Adrenal gland (tissue), 12 donors: ENCODE measurements around the gene XPC. TPM values are rescaled to one million over a fixed set of nuclear protein-coding genes. Genes with fewer than 3 reads are reported as not detected.

ENCODE experiments used
- DNase-seq, 7 donors: peaks; one replicate each; pipeline ENCODE4 v3.0.0-alpha.2; 2019 to 2020
- H3K27ac ChIP-seq, 5 donors: fragments of 200-600 bp; sonication (generic) in 4 of 5; 1 replicate in 3 of 5; 2 replicates in 2 of 5; pipeline versions ENCODE4 v1.5.1 to v1.8.0; 2016 to 2020; ENCODE audit warnings: mild to moderate bottlenecking in 1 of 5
- H3K27me3 ChIP-seq: fragments of 200-600 bp; 2 replicates; pipeline ENCODE4 v1.8.0; 2021
- H3K36me3 ChIP-seq, 2 donors: fragments of 200-600 bp; replicated peaks in 1 of 2; 1 replicate in 1 of 2; 2 replicates in 1 of 2; pipeline versions ENCODE4 v1.5.1 to v1.8.0; 2018 to 2022
- H3K4me1 ChIP-seq, 2 donors: fragments of 200-600 bp; replicated peaks in 1 of 2; 1 replicate in 1 of 2; 2 replicates in 1 of 2; pipeline versions ENCODE4 v1.5.1 to v1.8.0; 2018 to 2021
- H3K4me3 ChIP-seq, 4 donors: fragments of 200-600 bp; sonication (generic) in 3 of 4; one replicate each; pipeline ENCODE4 v1.5.1; 2016 to 2018
- H3K9me3 ChIP-seq, 3 donors: fragments of 200-600 bp; sonication (generic) in 1 of 3; replicated peaks in 1 of 3; 1 replicate in 2 of 3; 2 replicates in 1 of 3; pipeline versions ENCODE4 v1.5.1 to v1.8.0; 2016 to 2021
- POLR2A ChIP-seq, 2 donors: fragments of 450-650 bp; IDR thresholded peaks; one replicate each; pipeline ENCODE4 v1.6.1; 2017; ENCODE audit warnings: antibody characterized with exemption in 2 of 2, mild to moderate bottlenecking in 2 of 2, moderate library complexity in 1 of 2
- whole genome bisulfite sequencing, 4 donors: extraction: QIAGEN DNeasy Blood & Tissue Kit in 2 of 4; methylation state at CpG; one replicate each; pipeline versions ENCODE4 v1.1.5 to v1.1.7; 2013 to 2017; 5-methylcytosine and 5-hydroxymethylcytosine counted together
- intact Hi-C, 2 donors: fragments of 100-400 bp; cut with DNase I; formaldehyde crosslinking; loops; one replicate each; pipeline versions ENCODE4 v1.14.1 to v1.15.0; 2022 to 2023
- polyA plus RNA-seq, 3 donors: library from polyadenylated mRNA; stranded (reverse); fragments of 200-250 nt in 2 of 3; fragments of 350-450 nt in 1 of 3; fragmentation: Illumina TruSeq in 1 of 3; extraction: RNeasy Lipid Tissue Mini Kit (QIAGEN cat#74804) in 1 of 3; gene quantifications; one replicate each; pipeline ENCODE4 v1.2.3, GENCODE V29; 2013 to 2014
- total RNA-seq, 9 donors: library from RNA; depleted of rRNA in 4 of 9; stranded (reverse); fragments of >200 nt in 4 of 9; fragments of 120-200 nt in 1 of 9; fragmentation: NEBNext Ultra II Directional in 1 of 9; extraction: Animal tissue kit (Norgen Biotek cat#: 25700) in 1 of 9; gene quantifications; one replicate each; pipeline versions ENCODE4 v1.1.0 to v1.2.4, GENCODE V29; 2013 to 2023
- TF ChIP-seq, protein P1 (sequence below), 6 experiments: fragments of 450-650 bp in 4 of 6; fragments of 200-600 bp in 2 of 6; sonication (generic) in 1 of 6; IDR thresholded peaks; 1 replicate in 5 of 6; 2 replicates in 1 of 6; pipeline versions ENCODE4 v1.5.1 to v1.8.0; 2016 to 2021; ENCODE audit warnings: antibody characterized with exemption in 6 of 6, mild to moderate bottlenecking in 2 of 6, moderate library complexity in 1 of 6
- donor health status: healthy with polysubstance abuse.
- donor health status: Bipolar disorder and iron deficiency.
- donor health status: DM: yes; HTN: yes; CAD: no.
- donor health status: DM: no; HTN: no; CAD: no.
- donor health status: DM: no; HTN: no; CAD: no.
- donor health status: DM: yes; HTN: yes; CAD: no.

The XPC gene
- total and polyA plus RNA-seq, 12 donors = 15.6 to 66.5 (median 31.4) TPM

DNA sequence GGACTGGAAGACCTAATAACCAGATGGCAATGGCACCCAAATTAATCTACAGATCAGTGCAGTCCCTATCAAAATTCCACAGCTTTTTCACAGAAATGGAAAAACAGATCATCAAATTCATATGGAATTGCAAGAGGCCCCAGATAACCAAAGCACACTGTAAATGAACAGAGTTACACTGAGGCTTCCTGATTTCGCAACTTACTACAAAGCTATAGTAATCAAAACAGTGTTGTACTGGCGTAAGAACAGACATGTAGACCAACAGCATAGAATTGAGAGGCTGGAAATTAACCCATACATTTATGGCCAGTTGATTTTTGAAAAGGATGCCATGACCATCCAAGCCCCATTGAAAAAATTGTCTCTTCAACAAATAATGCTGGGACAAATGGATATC lies 16.2 kb downstream of the XPC start:
- H3K36me3 ChIP-seq = peaks cover 0 to 96% of the 10 kb centered on the region in 2 donors
- H3K27me3 ChIP-seq = no peaks in the 10 kb centered on the region
- no peak overlapping the region for H3K27ac ChIP-seq

DNA sequence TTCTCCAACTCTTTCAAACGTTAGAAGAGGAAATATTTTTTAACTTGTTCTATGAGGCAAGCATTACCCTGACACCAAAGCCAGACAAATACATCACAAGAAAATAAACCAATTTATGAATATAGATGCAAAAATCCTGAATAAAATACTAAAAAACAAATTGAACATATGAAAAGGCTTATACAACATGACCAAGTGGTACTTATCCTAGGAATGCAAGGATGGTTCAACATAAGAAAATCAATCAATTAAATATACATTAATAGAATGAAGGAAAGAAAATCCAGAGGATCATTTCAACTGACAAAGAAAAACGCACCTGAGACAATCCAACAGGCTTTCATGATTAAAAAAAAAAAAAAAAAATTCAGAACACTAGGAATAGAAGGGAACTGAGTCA lies 17.1 kb downstream of the XPC start:
- TF ChIP-seq, protein P1, sequence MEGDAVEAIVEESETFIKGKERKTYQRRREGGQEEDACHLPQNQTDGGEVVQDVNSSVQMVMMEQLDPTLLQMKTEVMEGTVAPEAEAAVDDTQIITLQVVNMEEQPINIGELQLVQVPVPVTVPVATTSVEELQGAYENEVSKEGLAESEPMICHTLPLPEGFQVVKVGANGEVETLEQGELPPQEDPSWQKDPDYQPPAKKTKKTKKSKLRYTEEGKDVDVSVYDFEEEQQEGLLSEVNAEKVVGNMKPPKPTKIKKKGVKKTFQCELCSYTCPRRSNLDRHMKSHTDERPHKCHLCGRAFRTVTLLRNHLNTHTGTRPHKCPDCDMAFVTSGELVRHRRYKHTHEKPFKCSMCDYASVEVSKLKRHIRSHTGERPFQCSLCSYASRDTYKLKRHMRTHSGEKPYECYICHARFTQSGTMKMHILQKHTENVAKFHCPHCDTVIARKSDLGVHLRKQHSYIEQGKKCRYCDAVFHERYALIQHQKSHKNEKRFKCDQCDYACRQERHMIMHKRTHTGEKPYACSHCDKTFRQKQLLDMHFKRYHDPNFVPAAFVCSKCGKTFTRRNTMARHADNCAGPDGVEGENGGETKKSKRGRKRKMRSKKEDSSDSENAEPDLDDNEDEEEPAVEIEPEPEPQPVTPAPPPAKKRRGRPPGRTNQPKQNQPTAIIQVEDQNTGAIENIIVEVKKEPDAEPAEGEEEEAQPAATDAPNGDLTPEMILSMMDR (IDR thresholded peaks at IDR 0.05) = no peak
- TF ChIP-seq POLR2A (IDR thresholded peaks at IDR 0.05) = no peak
- Histone ChIP-seq H3K4me3 (no peak overlapping the region), H3K27ac (peak overlapping the region in 1 of 5 donors; percentile 72), H3K4me1 (peaks cover 0 to 9% of the 10 kb centered on the region in 2 donors), H3K9me3 (peaks cover 0 to 14% (median 4%) of the 10 kb centered on the region in 3 donors), H3K36me3 (peaks cover 0 to 97% of the 10 kb centered on the region in 2 donors), H3K27me3 (no peaks in the 10 kb centered on the region)
- WGBS, 4 donors = 87 to 98% (median 92%) methylated on average over 2 of the region's 2 CpGs
- no peak for DNase-seq
- intact Hi-C loops = no loop called here

More for the DNA sequence above, 16.2 kb downstream of the XPC start:
- DNase-seq = no peak
- H3K9me3 ChIP-seq = peaks cover 0 to 14% (median 4%) of the 10 kb centered on the region in 3 donors
- WGBS, 4 donors = 91 to 96% (median 95%) methylated on average over 2 of the region's 2 CpGs
- TF ChIP-seq POLR2A (IDR thresholded peaks at IDR 0.05) = no peak
- TF ChIP-seq, protein P1 (IDR thresholded peaks at IDR 0.05) = no peak
- peaks cover 0 to 9% of the 10 kb centered on the region in 2 donors for H3K4me1 ChIP-seq
- H3K4me3 ChIP-seq = no peak overlapping the region
- intact Hi-C loops = no loop called here

DNA sequence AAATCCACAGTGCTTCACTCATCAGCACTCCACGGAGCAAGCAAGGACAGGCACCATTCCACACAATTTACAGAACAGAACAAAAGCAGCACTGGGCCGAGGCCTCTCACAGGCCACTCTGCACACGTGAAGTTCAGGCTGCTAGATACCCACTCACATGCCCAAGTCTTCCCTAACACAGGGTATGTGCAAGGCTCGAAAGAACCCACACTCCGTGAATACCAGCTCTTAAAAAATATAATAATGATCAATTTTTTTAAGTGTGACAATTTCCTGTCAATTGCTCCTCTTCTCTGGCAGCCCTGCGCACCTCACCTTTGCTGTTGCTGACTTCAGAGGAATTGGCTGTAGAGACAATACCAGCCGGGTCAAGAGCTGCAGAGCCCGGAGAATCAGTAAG lies 19.0 kb downstream of the XPC start:
- TF ChIP-seq POLR2A (IDR thresholded peaks at IDR 0.05) = no peak
- TF ChIP-seq, protein P1 (IDR thresholded peaks at IDR 0.05) = no peak
- Histone ChIP-seq H3K36me3 (peaks cover 0 to 85% of the 10 kb centered on the region in 2 donors), H3K4me3 (no peak overlapping the region), H3K4me1 (peaks cover 0 to 9% of the 10 kb centered on the region in 2 donors), H3K27ac (no peak overlapping the region), H3K27me3 (no peaks in the 10 kb centered on the region), H3K9me3 (peaks cover 0 to 14% (median 4%) of the 10 kb centered on the region in 3 donors)
- intact Hi-C loops = no loop called here
- no peak for DNase-seq
- WGBS, 4 donors = 96 to 98% (median 97%) methylated on average over 8 of the region's 8 CpGs

DNA sequence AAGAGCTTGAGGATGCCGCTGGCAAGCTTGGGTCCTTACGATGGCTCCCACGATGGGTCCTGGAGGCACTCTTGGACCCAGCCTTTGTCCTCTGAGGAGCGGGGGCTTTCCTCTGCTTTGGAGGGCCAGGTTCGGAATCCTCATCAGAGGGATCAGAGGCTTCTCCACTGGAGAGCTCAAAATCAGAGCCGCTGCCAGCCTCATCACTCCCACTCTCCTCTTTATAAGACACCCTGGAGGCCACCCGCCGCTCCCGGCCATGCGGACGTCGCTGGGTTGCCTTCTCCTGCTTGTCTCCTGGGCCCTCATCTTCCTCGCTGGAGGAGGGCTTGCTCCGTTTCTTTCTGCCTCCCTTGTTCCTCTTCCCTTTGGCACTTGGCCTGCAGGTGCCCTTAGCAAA lies 20.0 kb downstream of the XPC start:
- no peak for DNase-seq
- WGBS, 4 donors = 92 to 97% (median 97%) methylated on average over 14 of the region's 14 CpGs
- intact Hi-C loops = no loop called here
- Histone ChIP-seq H3K27me3 (no peaks in the 10 kb centered on the region), H3K36me3 (peaks cover 0 to 81% of the 10 kb centered on the region in 2 donors), H3K4me3 (no peak overlapping the region), H3K4me1 (peaks cover 0 to 9% of the 10 kb centered on the region in 2 donors), H3K9me3 (peaks cover 0 to 14% (median 4%) of the 10 kb centered on the region in 3 donors), H3K27ac (no peak overlapping the region)
- TF ChIP-seq POLR2A (IDR thresholded peaks at IDR 0.05) = no peak
- TF ChIP-seq, protein P1 (IDR thresholded peaks at IDR 0.05) = no peak
